GM21786 (cell line): ENCODE data around the gene ROPN1L.

ENCODE experiments used
- ATAC-seq: cut with Tn5 transposase; IDR thresholded peaks from one replicate; pipeline ENCODE4 v1.9.1; 2021; ENCODE audit not compliant: unreplicated experiment

ROPN1L gene

DNA sequence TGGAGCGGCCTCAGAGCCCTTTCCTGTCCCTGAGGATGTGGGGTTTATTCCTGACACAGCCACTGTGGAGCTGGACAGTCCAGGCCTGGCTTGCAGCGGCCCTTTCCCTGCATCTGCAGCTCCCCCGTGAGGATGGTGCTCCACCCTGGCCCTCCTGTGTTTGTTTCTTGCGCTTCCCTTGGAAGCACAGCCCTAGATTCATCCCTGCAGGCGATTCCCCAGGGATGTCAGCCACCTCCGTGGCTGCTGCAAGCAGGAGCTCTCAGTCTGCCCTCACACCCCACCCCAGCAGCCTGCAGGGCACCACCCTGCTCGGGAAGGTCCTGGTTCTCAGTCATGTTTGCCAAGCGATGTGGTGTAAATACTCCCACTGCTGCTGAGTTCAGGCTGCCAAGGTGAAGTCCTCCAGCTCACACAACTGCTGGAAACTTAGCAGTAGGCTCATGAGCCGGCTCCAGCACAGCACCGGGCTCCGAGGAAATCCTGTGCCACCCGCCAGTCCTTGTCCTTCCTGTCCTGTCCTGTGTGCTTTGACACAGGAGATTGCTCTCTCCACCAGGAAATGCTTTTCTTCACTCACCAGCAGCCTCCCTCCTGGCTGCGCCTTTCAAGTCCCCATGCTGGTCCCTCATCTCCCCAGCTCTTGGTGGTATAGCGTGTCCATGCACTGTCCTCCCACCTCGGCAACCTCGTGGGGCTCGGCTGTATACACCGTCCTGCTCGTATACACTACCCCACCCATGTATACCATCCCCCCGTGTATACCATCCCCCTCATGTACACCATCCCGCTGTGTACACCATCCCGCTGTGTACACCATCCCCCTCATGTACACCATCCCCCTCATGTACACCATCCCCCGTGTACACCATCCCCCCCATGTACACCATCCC lies 16.2 kb downstream of the ROPN1L start:
- ATAC-seq, result no peak

DNA sequence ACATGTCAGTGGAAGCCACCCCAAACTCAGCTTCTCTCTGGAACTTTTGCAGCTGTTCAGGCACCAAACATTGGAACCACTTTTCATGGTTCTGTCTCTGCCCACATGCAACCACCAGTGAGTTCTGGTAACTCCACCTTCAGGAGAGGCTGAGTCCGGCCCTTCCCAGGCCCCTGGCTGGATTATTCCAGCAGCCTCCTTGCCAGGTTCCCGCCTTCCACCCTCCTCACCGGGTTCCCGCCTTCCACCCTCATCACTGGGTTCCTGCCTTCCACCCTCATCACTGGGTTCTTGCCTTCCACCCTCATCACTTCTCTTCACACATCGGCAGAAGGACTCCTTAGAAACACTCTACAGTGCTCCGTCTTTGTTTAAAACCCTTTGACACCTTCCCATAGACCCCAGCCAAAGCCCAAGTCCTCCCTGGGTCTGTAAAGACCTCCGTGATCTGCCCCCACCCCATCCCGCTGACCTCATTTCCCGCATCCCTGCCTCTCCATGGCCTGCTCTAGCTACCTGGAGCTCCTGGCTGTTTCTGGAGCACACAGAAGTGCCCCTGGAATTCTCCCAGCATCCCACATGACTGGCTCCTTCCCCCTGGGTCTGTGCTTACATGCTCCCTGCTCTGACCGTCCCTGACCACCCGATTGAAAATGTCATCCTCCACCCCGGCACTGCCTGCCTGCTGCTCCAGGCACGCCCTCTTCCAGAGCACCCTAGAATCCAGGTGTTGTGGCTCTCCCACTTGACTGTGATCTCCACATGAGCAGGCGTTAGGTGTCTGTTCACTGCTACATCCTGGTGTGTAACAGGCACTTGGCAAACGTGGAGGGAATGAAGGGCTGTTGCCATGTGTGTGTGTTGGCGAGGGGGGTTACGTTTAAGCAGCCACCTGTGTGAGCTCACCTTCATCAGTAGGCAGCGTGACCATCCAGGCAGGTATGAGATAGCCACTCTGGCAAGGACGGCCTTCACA lies 17.7 kb downstream of the ROPN1L start:
- ATAC-seq, result no peak

DNA sequence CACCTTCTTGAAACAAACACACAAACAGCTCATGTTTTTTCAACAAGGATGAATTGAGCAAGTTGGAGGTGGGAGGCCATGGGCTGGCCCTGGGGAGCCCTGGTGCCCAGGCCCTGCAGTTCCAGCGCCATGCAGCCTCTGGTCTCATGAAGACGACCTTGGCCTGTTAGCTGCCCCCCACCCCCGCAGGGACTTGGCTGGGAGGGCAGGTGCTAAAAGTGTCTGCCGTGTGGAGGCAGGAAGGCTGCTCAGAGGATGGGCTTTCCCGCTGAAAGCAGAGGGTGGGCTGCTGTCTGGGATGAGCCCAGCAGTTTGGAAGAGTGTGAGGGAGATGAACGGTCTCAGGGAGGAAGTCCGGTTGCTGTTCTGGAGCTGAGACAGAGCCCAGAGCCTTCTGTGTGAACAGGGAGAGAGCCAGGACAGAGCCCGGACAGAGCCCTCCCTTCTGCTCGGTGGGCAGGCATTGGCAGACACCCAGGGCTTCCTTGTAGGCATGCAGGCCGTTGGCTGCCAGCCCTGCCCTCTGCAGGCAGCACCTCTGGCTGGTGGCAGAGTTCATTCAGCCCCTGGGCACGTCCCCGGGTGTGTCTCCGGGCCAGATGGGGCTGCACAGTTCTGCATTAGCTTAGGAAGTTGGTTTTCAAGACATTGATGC lies 18.7 kb downstream of the ROPN1L start:
- ATAC-seq, result no peak

DNA sequence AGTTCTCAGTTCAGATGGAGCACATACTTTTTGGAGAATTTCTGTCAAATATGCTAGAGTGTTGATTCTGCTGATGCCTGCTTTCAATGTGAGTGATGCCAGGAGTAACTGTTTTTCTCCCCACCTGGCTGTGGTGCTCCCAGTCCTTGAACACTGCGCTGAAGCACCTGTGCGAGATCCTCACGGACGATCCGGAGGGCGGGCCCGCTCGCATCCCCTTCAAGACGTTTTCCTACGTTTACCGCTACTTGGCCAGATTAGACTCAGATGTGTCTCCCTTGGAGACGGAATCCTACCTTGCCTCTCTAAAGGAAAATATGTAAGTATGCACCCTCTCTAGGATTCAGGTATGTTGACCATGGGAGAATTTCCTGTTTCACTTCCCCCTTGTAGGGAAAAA lies 19.4 kb downstream of the ROPN1L start:
- no peak for ATAC-seq

DNA sequence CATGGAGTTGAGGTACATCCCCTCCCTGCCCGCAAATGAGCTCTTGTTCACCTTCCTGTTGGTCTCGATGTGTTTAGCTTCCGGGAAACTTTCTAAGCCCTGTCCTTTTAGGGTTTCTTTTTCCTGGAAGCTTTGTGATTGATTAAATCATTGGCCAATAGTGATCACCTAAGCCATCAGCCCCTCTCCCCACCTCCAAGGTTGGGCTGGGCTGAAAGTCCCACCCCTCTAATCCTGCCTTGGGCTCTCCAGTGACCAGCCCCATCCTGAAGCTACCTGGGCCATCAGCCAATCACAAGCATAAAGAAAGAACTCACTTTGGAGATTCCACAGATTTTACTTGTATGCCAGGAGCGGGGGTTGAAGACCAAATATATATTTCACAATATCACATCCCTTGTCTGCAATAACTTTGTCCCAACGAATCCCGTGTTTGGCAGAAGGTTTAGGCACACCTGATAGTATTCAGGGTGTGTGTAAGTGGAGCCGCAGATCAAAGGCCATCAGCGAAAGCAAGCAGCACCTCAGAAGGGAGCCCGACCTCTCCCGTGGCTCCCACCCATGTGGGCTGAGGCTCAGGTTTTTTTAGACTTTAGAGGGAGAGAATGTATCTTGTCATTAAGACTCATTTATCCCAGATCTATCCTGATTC lies 20.4 kb downstream of the ROPN1L start:
- ATAC-seq, result no peak

DNA sequence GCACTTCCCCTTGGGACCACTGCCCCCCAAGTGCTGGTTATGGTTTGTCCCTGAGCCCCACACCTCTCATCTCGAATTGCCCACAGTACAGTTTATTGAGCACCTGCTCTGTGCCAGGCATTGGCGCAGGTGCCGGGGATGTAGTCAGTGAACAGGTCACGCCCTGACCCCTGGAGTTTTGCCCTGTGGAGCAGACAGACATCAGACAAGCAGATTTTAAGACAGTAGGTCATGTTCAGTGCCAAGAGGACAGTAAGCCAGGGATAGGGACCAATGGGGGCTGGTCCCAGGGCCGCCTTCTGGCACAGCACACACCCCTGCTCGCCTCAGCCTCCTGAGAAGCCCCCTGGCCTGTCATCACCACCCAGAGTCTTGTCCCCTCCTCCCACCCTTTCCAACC lies 21.9 kb downstream of the ROPN1L start:
- ATAC-seq, result no peak

DNA sequence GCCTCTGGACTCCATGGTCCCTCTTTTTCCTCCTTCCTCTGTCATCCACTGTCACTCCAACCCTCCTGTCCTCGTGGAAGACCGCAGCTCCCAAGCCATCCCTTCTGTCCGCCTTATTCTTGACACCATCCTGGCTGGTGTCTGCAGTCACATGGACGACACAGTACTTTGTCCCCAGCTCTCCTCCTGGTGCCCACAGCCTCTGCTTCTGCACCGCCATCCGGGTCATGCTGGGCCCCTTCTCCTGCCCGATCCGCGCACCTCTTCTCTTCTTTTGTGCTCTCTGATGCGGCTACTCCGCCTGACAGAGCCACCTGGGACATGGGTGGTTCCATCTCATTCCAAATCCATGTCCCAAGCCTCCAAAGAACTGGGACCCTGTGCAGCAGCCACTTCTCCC lies 22.5 kb downstream of the ROPN1L start:
- no peak for ATAC-seq

DNA sequence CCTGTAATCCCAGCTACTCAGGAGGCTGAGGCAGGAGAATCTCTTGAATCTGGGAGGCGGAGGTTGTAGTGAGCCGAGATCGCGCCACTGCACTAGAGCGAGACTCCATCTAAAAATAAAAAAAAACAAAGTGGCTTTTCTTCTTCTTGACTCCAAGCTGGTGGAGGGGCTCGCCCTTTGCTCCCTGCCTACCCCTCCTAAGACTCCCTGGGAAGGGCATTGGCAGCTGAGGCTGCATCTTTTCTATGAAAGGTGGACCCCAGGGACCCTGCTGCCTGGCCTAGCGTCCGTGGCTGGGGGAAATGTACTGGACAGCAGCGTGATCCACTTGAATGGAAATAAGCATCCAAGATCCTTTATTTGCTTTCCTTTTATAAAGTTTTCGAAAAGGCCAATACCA lies 24.0 kb downstream of the ROPN1L start:
- no peak for ATAC-seq

DNA sequence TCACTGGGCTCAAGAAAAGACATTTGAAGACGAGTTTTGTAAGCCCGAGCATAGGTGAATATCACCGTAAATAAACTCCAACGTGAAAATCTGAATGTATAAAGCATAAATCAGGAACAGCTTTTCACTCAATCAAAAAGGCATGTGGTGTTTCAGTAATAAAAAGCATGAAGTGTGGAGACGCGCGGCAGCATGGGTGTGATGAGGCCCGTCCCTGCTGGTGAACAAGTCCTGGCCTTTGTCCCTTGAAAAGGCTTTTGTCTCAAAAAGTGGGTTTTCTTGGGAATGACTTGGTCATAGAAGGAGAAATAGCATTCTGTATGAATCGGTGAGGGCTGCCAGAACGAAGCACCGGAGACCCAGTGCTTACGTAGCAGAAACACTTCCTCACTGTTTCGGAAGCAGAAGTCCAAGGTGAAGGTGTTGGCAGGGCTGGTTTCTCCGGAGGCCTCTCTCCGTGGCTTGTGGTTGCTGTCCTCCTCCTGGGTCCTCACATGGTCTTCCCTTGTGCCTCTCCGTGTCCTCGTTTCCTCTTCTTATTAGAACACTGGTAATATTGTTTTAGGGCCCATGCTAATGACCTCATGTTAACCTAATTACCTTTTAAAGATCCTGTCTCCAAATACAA lies 24.9 kb downstream of the ROPN1L start:
- no peak for ATAC-seq

DNA sequence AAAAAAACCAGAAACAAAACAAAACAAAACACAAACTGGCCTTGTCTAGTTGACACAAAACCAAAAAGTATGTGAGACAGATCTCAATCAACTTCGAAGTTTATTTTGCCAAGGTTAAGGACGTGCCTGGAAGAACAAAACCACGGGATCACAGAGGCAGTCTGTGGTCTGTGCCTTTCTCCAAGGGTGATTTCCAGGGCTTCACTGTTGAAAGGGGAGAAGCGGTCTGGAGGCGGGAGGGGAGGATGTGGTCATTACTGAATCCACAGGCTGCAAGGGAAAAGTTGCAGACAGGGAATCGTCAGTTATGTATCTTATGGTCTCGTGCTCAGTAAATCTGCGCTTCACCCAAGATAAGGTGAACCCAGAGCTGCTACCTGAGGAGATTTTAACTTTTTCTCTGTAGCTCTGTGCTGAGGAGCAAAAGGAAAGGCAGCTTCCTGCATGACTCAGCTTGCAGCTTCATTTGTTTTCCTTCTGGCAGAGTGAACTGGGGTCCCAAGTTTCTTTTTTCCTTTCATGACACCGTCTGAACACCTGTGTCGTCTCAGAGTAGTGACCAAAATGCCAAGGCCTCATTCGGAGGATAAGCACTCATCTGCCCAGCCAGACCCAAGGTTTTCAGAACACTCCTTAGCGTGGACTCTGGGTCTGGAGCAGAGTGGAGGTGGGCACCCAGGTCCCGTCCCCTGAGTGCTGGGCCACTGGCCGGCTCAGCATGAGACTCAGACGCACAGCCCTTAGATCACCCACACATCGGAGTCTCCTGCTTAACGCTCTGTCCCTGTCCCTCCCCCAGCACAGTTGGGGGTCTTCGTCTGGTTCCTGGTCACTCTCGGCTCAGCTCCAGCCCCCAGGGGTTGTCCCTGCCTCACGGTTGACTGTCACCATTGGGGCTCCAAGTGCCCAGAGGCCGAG lies 25.9 kb downstream of the ROPN1L start:
- no peak for ATAC-seq

DNA sequence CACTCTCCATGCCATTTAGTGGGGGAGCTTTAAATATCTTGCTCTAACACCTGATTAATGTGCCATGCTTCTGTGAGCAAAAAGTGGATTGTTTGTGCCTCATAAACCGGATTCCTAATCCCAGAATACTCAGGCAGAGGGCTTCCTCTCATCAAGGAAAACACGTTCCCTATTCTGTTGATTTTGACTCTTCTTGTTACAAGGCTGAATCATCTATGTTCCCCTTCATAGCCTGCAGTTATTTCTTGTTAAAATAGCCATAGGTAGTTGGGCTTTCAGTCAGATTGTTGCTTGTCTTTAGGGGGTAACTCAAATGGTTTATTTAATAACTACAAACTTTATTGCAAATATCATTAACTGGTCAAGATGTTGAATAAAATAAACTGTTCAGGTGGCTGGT lies 26.6 kb downstream of the ROPN1L start:
- ATAC-seq, result no peak

DNA sequence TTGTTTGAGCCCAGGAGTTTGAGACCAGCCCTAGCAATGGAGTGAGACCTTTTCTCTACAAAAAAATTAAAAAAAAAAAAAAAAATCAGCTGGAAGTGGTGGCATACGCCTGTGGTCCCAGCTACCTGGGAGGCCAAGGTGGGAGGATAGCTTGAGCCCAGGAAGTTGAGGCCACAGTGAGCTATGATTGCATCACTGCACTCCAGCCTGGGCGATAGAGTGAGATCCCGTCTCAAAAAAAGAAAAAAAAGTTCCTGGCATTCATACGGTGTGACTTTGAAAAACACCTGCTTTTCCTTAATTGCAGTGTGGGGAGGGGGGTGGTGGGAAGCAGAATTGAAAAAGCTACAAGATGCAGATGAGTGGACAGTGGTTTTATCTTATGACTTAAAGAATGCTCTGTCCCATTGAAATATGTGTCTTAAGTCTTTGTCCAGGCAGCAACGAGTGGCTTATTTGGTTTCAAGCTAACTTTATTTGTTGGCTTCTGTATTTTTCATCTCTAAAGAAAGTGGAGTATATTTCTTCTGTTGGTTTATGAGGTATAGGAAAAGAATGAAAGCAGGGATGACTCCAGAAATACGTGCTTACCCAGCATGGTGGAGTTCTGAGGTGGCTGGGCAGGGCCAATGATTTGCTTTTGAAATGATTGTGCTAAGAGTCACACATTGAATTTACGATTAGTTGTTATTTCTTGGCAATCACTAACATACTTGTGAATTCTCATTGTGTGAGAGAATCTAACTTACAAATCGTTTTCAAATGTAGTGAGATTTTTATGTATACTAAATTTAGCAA lies 27.8 kb downstream of the ROPN1L start:
- no peak for ATAC-seq

DNA sequence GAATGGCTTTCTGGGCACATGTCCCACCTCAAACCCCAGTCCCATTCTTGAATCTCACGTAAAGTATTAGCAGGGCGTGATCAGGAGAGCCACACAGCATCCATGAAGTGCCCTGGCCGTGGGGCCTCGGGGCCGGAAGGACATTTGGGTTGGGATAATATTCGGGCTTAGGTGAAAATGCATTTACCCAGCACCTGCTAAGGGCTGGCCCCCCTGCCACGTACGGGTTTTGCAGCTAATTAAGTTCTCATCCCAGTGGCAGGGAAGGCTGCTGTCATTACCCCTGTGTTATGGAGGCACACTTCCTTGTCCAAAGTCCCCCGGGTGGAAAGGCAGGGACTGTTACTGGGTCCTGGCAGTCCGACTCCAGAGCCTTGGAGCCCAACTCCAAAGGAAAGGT lies 29.0 kb downstream of the ROPN1L start:
- ATAC-seq, result no peak

DNA sequence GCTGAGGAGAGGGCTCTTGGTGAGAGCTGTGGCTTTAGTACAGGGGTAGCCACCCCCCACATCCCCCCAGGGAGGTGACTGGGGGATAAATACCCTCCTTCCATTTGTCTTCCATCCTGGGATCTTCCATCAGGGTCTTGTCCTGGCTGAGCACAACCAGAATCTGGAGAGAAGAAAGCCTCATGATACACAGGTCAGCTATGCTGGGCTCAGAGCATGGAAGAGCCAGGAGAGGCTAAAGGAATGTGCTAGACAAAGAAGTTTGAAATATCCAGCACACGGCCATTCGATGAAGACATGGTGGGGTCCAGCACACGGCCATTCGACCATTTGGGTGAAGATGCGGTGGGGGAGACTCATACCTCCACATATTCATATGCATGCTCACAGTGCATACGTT lies 30.0 kb downstream of the ROPN1L start:
- no peak for ATAC-seq

DNA sequence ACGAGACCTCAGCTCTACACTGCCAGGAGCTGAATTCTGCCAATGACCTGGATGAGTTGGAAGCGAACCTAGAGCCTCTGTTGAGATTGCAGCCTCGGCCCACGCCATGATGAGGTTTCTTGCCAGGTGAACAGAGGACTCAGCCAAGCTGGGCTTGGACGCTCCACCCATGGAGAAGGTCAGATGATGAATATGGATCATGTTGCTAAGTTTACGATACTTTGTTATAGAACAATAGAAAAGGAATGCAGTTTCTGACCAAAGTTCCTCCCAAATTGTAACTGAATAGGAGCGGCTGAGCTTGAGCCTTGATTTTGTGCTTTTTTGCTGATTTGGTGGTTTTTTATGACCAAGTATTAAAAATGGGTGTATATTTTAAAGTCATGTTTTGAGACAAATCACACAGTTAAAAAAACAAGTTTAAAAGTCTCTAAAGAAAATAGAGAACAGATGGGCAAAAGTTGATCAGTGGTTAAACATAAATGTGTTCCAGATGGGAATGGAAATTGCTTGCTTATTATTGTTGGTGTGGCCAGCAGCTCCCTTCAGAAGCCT lies 32.9 kb downstream of the ROPN1L start:
- ATAC-seq, result no peak

DNA sequence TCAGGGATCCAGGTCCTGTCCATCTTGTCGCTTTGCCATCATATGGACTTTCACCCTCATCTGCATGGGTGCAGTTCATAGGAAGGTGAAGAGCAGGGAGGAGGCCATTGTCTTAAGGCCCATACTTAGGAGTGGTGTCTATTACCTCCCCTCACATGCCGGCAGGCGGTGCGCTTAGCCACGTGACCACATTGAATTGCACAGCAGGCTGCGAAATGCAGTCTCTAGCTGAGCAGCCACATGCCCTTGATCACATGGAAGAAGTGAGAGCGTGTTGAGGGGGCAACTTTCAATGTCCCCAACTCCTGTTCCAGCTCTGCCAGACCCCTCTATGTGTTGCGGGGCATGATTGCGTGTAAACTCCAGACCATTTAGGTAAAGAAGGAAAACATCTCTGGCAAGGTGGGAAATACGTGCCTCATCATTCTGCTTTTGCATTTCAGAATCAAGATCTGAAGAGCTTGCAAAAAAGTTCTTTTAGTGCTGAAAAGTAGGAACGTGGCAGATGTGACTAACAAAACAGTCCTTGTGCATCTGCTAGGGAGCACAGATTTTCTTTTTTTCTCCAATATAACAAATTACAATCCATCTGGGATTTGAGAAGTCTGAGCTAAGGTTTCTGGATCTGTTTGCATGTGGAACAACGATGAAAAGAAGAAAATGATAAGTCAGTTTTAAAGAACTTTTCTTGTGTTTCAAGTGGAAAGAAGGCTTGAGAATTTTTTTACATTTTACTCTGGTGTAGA lies 34.4 kb downstream of the ROPN1L start:
- no peak for ATAC-seq

DNA sequence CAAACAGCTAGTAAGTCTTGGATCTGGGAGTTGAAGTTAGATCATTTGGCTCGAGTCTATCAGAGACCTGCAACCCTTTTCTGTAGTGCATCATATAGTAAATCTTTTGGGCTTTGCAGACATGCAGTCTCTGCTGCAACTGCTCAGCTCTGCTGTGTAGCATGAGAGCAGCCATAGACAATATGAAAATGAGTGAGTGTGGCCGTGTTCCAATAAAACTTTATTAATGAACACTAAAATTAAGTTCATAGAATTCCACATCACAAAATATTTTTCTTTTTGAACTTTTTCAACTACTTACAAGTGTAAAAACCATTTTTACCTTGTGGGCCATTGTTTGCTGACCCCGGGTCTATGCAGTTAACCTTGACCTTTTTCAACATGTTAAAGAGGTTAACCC lies 35.2 kb downstream of the ROPN1L start:
- no peak for ATAC-seq

DNA sequence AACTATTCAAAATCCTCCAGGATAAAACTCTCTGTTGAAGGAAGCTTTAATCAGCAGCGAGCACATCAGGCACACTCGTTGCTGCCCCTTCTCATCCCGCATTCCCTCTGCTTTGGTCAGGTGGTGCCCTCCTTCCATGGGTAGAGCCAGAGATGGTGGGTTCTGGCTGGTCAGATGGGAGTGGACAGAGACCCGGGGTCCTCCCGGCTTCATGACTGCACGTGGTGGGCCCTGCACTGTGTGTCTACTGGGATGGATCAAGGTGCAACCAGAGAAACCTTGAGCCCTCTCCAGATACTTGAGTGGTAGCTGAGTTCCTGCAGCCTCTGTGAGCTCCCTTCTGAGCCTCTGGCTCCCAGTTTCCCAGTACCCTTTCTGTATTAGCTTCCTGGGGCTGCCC lies 36.3 kb downstream of the ROPN1L start:
- no peak for ATAC-seq
